Measurements from ENCODE around the gene PIWIL1. TPM values are rescaled to one million over a fixed set of nuclear protein-coding genes. Genes with fewer than 3 reads are reported as not detected.

PIWIL1 gene
- total RNA-seq, 1 experiment from 2014 or later, result not detected

- DNase-seq (ENCODE audit: low read depth), result no peak
Observed at GRCh38 chr12:130372936-130373335, 35.2 kb downstream of the PIWIL1 start.

DNA sequence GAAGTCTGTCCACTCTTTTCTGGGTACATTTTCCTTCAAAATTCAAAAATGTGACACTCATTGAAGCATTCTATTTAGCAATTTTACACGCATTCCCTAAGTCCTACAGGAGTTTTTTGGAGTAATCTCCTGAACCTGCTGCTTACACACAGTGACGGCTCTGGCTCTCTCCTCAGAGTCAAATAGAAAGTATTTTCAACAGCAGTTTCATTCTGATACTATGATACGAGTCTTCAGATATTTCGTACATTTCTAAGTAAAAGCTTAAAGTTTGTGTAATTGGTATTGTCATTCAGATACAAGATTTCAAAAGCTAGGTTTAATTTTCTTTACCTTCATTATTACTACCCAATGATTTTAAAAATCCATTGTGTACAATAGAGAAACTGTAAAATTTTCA, 36.4 kb downstream of the PIWIL1 start:
- no peak for DNase-seq (ENCODE audit: low read depth)

GRCh38 chr12:130375296-130376287, 37.9 kb downstream of the PIWIL1 start:
- DNase-seq (ENCODE audit: low read depth), result peak; percentile 46

GRCh38 chr12:130382818-130383217, 45.1 kb downstream of the PIWIL1 start:
- no peak for DNase-seq (ENCODE audit: low read depth)

GRCh38 chr12:130384234-130384633, 46.5 kb downstream of the PIWIL1 start:
- no peak for DNase-seq (ENCODE audit: low read depth)

GRCh38 chr12:130385193-130385592, 47.5 kb downstream of the PIWIL1 start:
- no peak for DNase-seq (ENCODE audit: low read depth)

DNA sequence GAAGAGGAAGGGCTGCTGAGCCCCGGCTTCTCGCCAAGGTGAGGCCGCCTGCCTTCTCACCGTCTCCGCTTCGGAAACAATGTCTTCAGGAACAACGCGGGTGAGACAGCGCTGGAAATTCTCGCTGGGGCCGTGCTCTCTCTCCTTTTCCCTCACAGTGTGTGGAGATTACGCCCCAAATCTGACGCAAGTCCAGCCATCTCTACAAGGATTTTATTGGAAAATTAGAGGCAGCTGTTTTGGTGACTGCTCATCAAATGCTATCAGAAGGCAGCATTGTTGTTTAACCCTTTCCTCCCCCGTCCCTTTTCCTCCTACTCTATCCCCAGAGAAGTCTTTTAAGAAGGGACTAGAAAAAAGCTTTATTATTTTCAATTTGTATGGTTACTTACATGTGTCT, 53.5 kb downstream of the PIWIL1 start:
- no peak for DNase-seq (ENCODE audit: low read depth)

DNA sequence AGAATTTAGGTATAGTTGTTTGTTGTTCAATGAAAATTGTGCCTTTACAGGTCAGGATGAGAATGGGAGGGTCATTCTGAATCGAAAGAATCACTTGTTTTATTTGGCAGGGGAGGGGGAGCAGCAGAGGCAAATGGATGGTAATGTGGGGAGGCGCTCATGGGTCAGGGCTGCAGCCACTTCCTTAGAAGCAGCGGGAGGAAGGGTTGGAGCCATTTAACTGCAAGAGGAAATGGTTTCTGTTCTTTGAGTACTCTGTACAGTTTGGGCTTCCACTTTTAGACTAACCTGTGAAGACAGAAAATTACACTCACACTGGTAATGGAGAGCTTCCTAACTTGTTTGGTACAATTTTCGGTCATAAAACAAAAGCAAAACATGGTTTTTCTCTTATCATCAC, 57.2 kb downstream of the PIWIL1 start:
- no peak for DNase-seq (ENCODE audit: low read depth)

DNA sequence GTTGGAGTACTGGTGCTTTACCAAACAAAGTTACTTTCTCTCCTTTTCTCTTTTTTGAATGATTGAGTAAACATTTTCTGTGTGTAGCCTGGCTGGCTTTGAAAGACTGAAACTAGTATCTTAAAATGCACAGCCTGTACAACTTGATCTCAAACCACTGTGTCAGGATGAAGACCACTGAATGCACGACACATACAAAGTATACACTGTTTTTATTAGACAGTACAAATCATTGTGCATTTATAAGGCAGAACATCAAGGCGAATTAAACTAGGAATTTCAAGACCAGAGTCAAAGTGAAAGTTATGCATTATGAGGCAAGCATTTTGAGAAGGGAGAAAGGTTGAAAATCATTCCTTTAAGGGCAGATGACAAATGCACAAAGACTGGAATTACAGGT, 59.0 kb downstream of the PIWIL1 start:
- no peak for DNase-seq (ENCODE audit: low read depth)

DNA sequence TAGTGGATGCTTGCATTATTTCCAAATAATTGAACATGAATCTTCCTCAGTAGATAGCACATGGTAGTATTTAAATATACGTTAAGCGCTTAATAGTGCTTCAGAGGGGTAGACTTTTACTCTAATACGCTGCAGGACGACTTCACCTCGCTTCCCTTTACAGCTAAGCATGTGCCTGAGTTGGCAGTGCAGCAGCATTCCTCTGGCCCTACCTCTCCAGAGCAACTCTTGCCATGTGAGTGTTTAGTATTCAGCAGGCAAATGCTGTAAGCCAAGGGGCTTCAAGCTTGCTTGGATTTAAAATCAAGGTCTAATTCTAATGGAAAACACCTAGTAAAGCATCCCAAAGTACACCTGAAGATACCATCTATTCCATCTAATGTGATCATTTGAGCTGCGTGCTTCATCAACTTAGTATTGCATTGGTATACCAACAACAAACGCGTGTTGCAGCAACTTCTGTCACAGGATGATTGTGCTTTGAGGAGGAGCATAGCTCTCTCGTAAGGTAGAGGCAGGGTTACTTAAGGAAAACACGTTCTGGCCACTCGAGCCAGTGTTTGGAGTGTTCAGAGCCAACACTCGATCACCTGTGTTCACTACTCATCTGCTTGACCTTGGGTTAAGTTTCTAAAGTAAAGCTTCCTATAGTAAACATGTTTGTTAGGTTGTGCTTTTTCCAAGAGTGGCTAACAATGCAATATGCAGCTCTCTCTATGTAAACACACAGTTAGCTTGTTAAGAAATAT, 60.6 kb downstream of the PIWIL1 start:
- DNase-seq (ENCODE audit: low read depth), result no peak

DNA sequence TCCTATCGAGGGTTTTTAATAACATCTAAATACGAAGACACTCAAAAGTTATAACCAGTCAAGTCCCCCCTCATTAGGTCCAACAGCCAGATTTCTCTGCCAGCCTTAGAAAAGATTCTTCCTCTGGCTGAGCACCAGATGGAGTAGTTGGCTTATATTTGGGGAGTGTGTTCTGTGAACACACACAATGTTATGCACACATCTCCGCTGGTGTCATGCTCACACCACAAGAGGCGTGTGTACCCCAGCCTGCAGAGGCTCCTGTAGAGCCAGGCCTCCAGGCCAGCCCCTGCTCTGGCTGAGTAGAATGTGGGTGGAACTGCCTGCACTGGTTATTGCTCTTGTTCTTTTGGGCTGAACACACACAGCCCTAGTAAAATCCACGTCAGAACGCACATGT, 64.0 kb downstream of the PIWIL1 start:
- DNase-seq (ENCODE audit: low read depth), result no peak

DNA sequence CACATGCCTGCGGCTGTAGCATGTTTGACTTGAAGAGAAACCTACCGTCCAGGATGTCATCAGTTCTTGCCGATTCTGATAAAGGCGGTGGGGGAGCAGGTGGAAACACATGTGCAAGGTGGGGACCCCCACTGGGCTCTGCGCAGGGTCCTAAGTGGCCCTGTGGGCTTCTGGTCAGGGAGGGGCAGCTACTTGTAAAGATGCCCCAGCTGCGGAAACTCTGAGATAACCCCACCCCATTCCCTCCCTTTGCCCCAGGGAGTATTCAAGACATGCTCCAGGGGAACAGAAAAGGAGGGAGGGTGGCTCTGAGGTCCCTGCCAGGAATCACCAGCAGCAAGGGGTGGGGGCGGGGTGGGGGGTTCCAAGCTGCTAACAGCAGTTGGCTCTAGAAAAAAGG, 67.6 kb downstream of the PIWIL1 start:
- no peak for DNase-seq (ENCODE audit: low read depth)

GRCh38 chr12:130412384-130412783, 74.7 kb downstream of the PIWIL1 start:
- DNase-seq (ENCODE audit: low read depth), result no peak

GRCh38 chr12:130413909-130414308, 76.2 kb downstream of the PIWIL1 start:
- DNase-seq (ENCODE audit: low read depth), result no peak

DNA sequence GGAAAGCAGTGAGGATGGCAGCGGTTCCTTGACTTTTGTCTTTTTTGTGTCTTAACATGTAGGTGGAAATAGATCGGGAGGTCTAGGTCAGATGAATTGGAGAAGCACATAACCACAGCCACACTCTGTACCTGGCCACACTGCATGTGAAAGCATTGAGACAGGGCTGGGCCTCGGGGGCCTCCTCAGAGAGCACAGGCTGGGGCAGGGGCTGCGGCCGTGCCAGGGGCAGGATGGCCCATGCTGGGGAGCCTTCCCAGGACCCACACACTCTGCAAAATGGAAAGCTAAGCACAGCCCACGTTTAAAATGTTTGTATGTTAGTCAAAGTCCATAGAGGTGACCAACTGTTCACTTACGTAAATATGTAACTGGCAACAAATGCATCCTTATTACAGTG, 76.7 kb downstream of the PIWIL1 start:
- DNase-seq (ENCODE audit: low read depth), result no peak

DNA sequence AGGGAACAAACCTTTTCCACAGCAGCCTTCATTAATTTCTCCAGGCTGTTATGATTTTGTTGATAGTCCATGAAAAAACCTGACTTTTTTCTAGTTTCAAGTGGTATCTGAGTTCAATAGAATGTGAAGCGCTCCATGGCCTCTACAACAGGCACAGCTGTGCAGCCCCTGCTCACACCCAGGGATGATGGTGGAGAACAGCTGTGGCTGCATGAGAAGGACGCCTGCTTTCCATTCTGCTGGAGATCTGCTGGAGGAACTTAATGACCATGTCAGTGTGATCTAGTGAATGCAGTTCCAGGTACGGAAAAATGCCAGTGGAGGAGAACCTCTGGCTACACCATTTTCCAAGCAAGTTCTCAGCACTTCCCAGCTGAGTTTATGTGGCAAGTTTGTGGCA, 80.6 kb downstream of the PIWIL1 start:
- DNase-seq (ENCODE audit: low read depth), result no peak

GRCh38 chr12:130419116-130419515, 81.4 kb downstream of the PIWIL1 start:
- DNase-seq (ENCODE audit: low read depth), result no peak

DNA sequence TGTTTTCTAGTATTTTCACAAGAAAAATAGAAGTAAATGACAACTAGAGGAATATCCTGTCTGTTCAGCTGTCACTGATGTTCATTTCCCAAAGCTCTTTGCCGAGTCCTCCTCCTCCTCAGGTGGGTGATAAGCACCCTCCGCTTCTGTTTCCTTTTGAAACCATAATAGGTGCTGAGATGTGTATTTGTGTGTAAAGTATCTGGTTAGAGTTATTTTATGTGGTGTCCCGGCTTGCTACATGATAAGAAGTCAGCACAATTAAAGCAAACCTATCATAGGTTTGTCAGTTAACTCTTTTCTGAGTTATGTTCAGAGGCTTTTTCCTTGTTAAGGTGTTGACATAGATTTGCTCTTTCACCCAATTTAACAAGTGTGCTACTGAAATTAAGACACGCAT, 82.4 kb downstream of the PIWIL1 start:
- DNase-seq (ENCODE audit: low read depth), result no peak

DNA sequence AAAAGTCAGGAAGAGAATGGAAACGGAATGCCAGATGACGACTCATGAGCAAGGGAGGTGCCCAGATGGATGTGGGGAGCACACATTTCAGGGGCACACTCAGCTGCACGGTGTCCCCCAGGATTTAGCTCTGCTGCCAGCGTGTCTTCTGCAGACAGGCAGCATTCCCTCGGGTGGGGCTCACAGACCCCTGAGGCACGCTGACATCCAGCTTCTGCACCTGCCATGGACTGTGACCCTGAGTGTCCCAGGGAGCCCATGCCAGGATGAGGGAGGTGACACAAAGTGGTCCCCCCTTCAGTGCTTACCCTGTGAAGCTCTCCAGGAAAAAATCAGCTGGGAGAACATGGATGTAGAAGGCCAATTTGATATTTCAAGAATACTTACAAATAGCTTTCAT, 84.2 kb downstream of the PIWIL1 start:
- no peak for DNase-seq (ENCODE audit: low read depth)

All from HT1080 (cell line).